ENCODE measurements around the gene CCDC107.
"Not testable (repeated sequence)": the region's sequence is repeated elsewhere in the genome, so short reads cannot be mapped to it uniquely, and the experiment has no call there.

Gene CCDC107

GRCh38 chr9:35658137-35658967 lies at the start of gene CCDC107:
TSS of gene CCDC107 (plus strand) at chr9:35658292. CDS start at chr9:35658380, 88 bp downstream.
- in situ Hi-C loops (cut with HindIII; ENCODE audit: low sequenced_read_pairs): no loop called here

GRCh38 chr9:35609001-35609819 lies 48.9 kb upstream of the CCDC107 start:
- in situ Hi-C loops (cut with HindIII; ENCODE audit: low sequenced_read_pairs): no loop called here

- in situ Hi-C loops (cut with HindIII; ENCODE audit: low sequenced_read_pairs): no loop called here
These were observed 48.3 kb upstream of the CCDC107 start for GRCh38 chr9:35609820-35610163.

- in situ Hi-C loops (cut with HindIII; ENCODE audit: low sequenced_read_pairs): no loop called here
These were observed 46.8 kb upstream of the CCDC107 start for GRCh38 chr9:35611230-35611797.

GRCh38 chr9:35612066-35612465 lies 46.0 kb upstream of the CCDC107 start:
- in situ Hi-C loops (cut with HindIII; ENCODE audit: low sequenced_read_pairs): not testable (repeated sequence)

- in situ Hi-C loops (cut with HindIII; ENCODE audit: low sequenced_read_pairs): no loop called here
These were observed 45.2 kb upstream of the CCDC107 start for GRCh38 chr9:35612843-35613242.

GRCh38 chr9:35615981-35616680 lies 42.0 kb upstream of the CCDC107 start:
- in situ Hi-C loops (cut with HindIII; ENCODE audit: low sequenced_read_pairs): no loop called here

GRCh38 chr9:35616681-35617459 lies 41.2 kb upstream of the CCDC107 start:
- in situ Hi-C loops (cut with HindIII; ENCODE audit: low sequenced_read_pairs): no loop called here

GRCh38 chr9:35617548-35617947 lies 40.5 kb upstream of the CCDC107 start:
- in situ Hi-C loops (cut with HindIII; ENCODE audit: low sequenced_read_pairs): no loop called here

GRCh38 chr9:35618325-35618727 lies 39.8 kb upstream of the CCDC107 start, which contains the start of gene CD72:
TSS of gene CD72 (minus strand) at chr9:35618413. CDS start at chr9:35618303, 110 bp downstream.
- in situ Hi-C loops (cut with HindIII; ENCODE audit: low sequenced_read_pairs): no loop called here

GRCh38 chr9:35618854-35619799 lies 39.0 kb upstream of the CCDC107 start:
- in situ Hi-C loops (cut with HindIII; ENCODE audit: low sequenced_read_pairs): no loop called here

- in situ Hi-C loops (cut with HindIII; ENCODE audit: low sequenced_read_pairs): no loop called here
These were observed 38.3 kb upstream of the CCDC107 start for GRCh38 chr9:35619800-35620158.

- in situ Hi-C loops (cut with HindIII; ENCODE audit: low sequenced_read_pairs): loop anchor here (5.0 kb wide), 2 partner anchors 55 to 75 kb away; no protein-coding TSS in a partner anchor
These were observed 30.5 kb upstream of the CCDC107 start for GRCh38 chr9:35627575-35627974.

- in situ Hi-C loops (cut with HindIII; ENCODE audit: low sequenced_read_pairs): loop anchor here (5.0 kb wide), 2 partner anchors 54 to 76 kb away; no protein-coding TSS in a partner anchor
These were observed 29.6 kb upstream of the CCDC107 start for GRCh38 chr9:35628389-35628991.

- in situ Hi-C loops (cut with HindIII; ENCODE audit: low sequenced_read_pairs): loop anchor here (5.0 kb wide), 2 partner anchors 53 to 77 kb away; no protein-coding TSS in a partner anchor
These were observed 28.5 kb upstream of the CCDC107 start for GRCh38 chr9:35629597-35629996.

GRCh38 chr9:35635730-35636129 lies 22.4 kb upstream of the CCDC107 start:
- in situ Hi-C loops (cut with HindIII; ENCODE audit: low sequenced_read_pairs): no loop called here

GRCh38 chr9:35636135-35636876 lies 21.8 kb upstream of the CCDC107 start:
- in situ Hi-C loops (cut with HindIII; ENCODE audit: low sequenced_read_pairs): no loop called here

GRCh38 chr9:35636877-35637246 lies 21.2 kb upstream of the CCDC107 start:
- in situ Hi-C loops (cut with HindIII; ENCODE audit: low sequenced_read_pairs): not testable (repeated sequence)
